CD4-positive, alpha-beta T cell treated with Interleukin-17A for 1 hour (primary cell): ENCODE results near the gene SLC10A4.
"Not testable (repeated sequence)": the region's sequence is repeated elsewhere in the genome, so short reads cannot be mapped to it uniquely, and the experiment has no call there.

Experiments used
- DNase-seq: peaks from one replicate; pipeline ENCODE4 v3.0.0-alpha.2; 2020

SLC10A4 gene, protein sequence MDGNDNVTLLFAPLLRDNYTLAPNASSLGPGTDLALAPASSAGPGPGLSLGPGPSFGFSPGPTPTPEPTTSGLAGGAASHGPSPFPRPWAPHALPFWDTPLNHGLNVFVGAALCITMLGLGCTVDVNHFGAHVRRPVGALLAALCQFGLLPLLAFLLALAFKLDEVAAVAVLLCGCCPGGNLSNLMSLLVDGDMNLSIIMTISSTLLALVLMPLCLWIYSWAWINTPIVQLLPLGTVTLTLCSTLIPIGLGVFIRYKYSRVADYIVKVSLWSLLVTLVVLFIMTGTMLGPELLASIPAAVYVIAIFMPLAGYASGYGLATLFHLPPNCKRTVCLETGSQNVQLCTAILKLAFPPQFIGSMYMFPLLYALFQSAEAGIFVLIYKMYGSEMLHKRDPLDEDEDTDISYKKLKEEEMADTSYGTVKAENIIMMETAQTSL

GRCh38 chr4:48483006-48483776 lies at the start of gene SLC10A4:
Gene SLC10A4 (plus strand): TSS chr4:48483343. CDS start chr4:48483562, 219 bp downstream.
- DNase-seq: no peak

- no peak for DNase-seq
Observed at GRCh38 chr4:48436318-48436717, 46.8 kb upstream of the SLC10A4 start.

GRCh38 chr4:48439988-48440387 lies 43.2 kb upstream of the SLC10A4 start:
- no peak for DNase-seq

GRCh38 chr4:48440914-48441313 lies 42.2 kb upstream of the SLC10A4 start:
- not testable (repeated sequence) for DNase-seq

GRCh38 chr4:48445704-48446103 lies 37.4 kb upstream of the SLC10A4 start:
- peak; percentile 33 for DNase-seq

GRCh38 chr4:48446642-48447041 lies 36.5 kb upstream of the SLC10A4 start:
- DNase-seq: no peak

- no peak for DNase-seq
Observed at GRCh38 chr4:48449151-48449550, 34.0 kb upstream of the SLC10A4 start.

GRCh38 chr4:48450740-48451139 lies 32.4 kb upstream of the SLC10A4 start:
- DNase-seq: no peak

GRCh38 chr4:48451656-48452055 lies 31.5 kb upstream of the SLC10A4 start:
- DNase-seq: not testable (repeated sequence)

DNA sequence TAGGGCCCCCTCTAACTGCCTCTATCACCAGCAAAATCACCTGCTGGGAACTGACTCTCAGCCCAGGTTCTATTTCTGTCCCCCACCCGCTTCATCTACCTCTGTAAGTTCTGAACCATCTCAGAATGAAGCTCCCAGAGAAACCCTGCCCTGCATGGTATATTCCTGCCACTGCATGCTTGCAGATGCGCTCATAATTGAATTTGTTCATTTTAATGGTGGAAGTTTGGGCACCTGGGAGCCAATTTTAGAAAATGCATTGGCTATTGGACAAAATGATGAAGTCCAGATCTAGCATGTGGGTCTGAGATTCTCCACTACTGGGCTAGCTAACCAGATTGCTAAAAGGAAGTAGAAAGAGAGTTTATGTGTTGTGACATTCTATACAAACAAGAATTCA lies 28.6 kb upstream of the SLC10A4 start:
- DNase-seq: no peak

GRCh38 chr4:48461000-48461399 lies 22.1 kb upstream of the SLC10A4 start:
- DNase-seq: no peak

GRCh38 chr4:48462363-48462762 lies 20.8 kb upstream of the SLC10A4 start:
- DNase-seq: no peak

GRCh38 chr4:48467442-48467841 lies 15.7 kb upstream of the SLC10A4 start:
- no peak for DNase-seq

GRCh38 chr4:48467891-48468290 lies 15.3 kb upstream of the SLC10A4 start:
- DNase-seq: no peak

GRCh38 chr4:48470137-48470536 lies 13.0 kb upstream of the SLC10A4 start:
- no peak for DNase-seq

GRCh38 chr4:48470570-48470969 lies 12.6 kb upstream of the SLC10A4 start:
- no peak for DNase-seq

DNA sequence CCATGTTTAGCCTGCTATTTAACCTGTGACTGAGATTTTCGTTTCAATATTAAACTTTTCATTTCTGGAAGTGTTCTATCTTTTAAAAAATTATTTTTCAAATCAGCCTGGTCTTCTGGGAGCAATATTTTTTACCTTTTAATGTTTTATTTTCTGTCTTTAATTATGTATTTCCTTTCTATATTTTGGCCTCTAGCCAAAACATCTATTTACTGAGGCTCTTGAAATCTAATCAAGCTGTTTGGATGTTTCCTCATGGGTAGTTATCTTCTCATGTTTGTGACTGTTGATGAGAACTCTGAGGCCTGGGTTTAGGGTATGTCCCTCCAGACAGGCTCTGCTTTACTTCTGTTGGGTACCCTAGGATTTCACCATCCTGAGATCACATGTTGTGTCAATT lies 10.3 kb upstream of the SLC10A4 start:
- no peak for DNase-seq

DNA sequence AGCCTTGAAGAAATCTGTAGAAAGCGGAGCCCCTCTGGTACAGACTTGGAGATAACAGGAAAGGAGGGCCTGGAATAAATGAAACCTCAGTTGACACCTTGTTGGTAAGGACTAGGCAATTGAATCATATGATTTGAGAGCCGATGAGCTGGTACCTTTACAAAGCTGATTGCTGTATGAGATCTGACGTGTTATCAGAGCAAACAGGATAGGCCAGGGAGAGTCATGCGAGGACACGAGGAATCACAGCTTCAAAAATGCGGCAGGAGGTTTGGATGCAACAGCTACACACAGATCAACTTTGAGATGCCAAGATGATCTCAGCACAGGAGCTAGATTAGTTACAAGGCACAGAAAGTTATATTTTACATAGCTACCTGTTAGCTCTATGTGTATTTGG lies 7.4 kb upstream of the SLC10A4 start:
- no peak for DNase-seq

GRCh38 chr4:48478273-48478672 lies 4.9 kb upstream of the SLC10A4 start:
- DNase-seq: no peak

DNA sequence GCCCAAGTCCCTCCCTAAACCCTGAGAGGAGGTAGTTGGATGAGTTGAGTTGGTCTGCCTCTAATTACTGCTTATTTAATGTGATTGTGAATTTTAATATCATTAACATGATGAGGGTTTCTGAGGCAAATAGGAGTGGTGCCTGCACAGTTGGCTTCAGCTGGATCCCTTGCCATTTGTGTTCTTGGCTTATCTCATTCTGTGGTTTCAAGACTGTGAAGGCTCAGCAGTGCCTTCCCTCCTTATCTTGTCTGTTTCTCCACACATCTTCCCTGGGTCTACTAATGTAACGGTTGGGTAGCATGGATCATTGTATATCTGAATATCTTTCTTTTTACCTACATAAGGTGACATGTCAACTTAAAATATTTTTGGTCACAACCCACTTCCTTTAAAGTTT lies 1.6 kb upstream of the SLC10A4 start:
- DNase-seq: no peak

DNA sequence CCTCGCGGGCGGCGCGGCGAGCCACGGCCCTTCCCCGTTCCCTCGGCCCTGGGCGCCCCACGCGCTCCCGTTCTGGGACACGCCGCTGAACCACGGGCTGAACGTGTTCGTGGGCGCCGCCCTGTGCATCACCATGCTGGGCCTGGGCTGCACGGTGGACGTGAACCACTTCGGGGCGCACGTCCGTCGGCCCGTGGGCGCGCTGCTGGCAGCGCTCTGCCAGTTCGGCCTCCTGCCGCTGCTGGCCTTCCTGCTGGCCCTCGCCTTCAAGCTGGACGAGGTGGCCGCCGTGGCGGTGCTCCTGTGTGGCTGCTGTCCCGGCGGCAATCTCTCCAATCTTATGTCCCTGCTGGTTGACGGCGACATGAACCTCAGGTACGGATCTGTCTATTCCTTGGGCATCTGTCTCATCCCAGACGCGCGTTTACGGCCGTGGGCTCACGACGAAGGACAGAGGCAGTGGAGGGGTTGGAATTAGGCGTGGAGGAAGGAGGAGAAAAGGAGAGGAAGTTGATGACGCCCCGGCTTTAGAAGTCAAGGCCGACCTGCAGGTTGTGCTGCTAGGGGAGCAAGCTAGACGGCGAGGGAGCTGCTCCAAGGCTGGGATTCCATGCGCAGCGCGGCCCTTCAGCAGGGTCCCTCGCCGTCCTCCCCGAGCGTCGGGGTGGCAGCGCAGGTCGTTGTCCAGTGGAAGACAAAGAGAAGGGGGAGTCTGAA lies 792 bp downstream of the SLC10A4 start:
- DNase-seq: no peak

- no peak for DNase-seq
Observed at GRCh38 chr4:48484494-48485168, 1.5 kb downstream of the SLC10A4 start.

DNA sequence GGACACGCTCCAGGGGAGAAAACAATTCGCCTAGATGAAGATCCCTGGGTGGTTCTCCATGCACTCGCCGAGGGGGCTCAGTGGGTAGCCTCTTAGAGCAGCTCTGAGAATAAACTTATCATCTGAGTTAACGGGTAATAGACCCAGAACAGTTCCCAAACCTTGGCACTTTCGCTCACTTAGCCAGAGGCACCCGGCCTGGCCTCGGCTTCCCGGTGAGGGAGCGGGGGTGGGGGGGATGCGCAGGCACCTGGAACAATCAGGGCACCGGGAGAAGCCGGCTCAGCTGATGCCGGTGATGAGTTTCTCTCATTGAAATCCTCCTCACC lies 6.5 kb downstream of the SLC10A4 start:
- DNase-seq: no peak
